Stimulated activated naive CD8-positive, alpha-beta T cell treated with anti-CD3 and anti-CD28 coated beads, Interleukin-15, amount 100 ng/mL, for 72 hours (primary cell): ENCODE measurements around the gene SLC12A7.
"Not testable (repeated sequence)": the region's sequence is repeated elsewhere in the genome, so short reads cannot be mapped to it uniquely, and the experiment has no call there.

Source experiments
- ATAC-seq: fragments of 150-1000 bp; cut with Tn5 transposase; 2 replicates; pipeline ENCODE4 v1.10.0; 2021; ENCODE audit warnings: mild to moderate bottlenecking, moderate library complexity
- DNase-seq, 2 donors: peaks; one replicate each; pipeline ENCODE4 v3.0.0; 2021 to 2022
- H3K27ac Mint-ChIP-seq, 2 donors: one replicate each; pipeline ENCODE4 v1.8.0; 2022; ENCODE audit warnings: mild to moderate bottlenecking in 2 of 2, mixed read lengths in 2 of 2, moderate library complexity in 2 of 2
- H3K27me3 Mint-ChIP-seq: one replicate; pipeline ENCODE4 v1.8.0; 2022; ENCODE audit warnings: mixed read lengths
- H3K4me1 Mint-ChIP-seq: one replicate; pipeline ENCODE4 v1.8.0; 2022; ENCODE audit warnings: mild to moderate bottlenecking, mixed read lengths
- H3K4me3 Mint-ChIP-seq, 2 donors: one replicate each; pipeline ENCODE4 v1.8.0; 2022; ENCODE audit warnings: mild to moderate bottlenecking in 2 of 2, mixed read lengths in 2 of 2, moderate library complexity in 1 of 2
- H3K9me3 Mint-ChIP-seq, 2 donors: one replicate each; pipeline ENCODE4 v1.8.0; 2022; ENCODE audit warnings: mixed read lengths in 2 of 2

SLC12A7 gene

GRCh38 chr5:1088726-1089125 lies 23.1 kb downstream of the SLC12A7 start:
- H3K4me3 Mint-ChIP-seq = no peak overlapping the region
- H3K4me1 Mint-ChIP-seq = no peaks in the 10 kb centered on the region
- no peaks in the 10 kb centered on the region for H3K9me3 Mint-ChIP-seq
- no peak overlapping the region for H3K27ac Mint-ChIP-seq
- H3K27me3 Mint-ChIP-seq = no peaks in the 10 kb centered on the region
- no peak for DNase-seq
- no peak for ATAC-seq

- ATAC-seq (no peak), DNase-seq (no peak)
- Mint-ChIP-seq H3K4me1 (no peaks in the 10 kb centered on the region), H3K27ac (no peak overlapping the region), H3K9me3 (no peaks in the 10 kb centered on the region), H3K27me3 (no peaks in the 10 kb centered on the region), H3K4me3 (no peak overlapping the region)
Observed at GRCh38 chr5:1088031-1088430, 23.8 kb downstream of the SLC12A7 start.

GRCh38 chr5:1087428-1087827 lies 24.4 kb downstream of the SLC12A7 start:
- H3K4me3 Mint-ChIP-seq = no peak overlapping the region
- DNase-seq (no peak), ATAC-seq (no peak)
- no peaks in the 10 kb centered on the region for H3K27me3 Mint-ChIP-seq
- H3K27ac Mint-ChIP-seq = no peak overlapping the region
- no peaks in the 10 kb centered on the region for H3K9me3 Mint-ChIP-seq
- H3K4me1 Mint-ChIP-seq = no peaks in the 10 kb centered on the region

GRCh38 chr5:1086871-1087270 lies 25.0 kb downstream of the SLC12A7 start:
- ATAC-seq (no peak), DNase-seq (no peak)
- Mint-ChIP-seq H3K27ac (no peak overlapping the region), H3K4me3 (no peak overlapping the region), H3K4me1 (no peaks in the 10 kb centered on the region), H3K27me3 (no peaks in the 10 kb centered on the region), H3K9me3 (no peaks in the 10 kb centered on the region)

- Mint-ChIP-seq H3K27ac (peak overlapping the region in 1 of 2 donors; percentile 76), H3K4me3 (no peak overlapping the region), H3K27me3 (no peaks in the 10 kb centered on the region), H3K4me1 (no peaks in the 10 kb centered on the region), H3K9me3 (no peaks in the 10 kb centered on the region)
- DNase-seq = no peak
- ATAC-seq = no peak
Observed at GRCh38 chr5:1086137-1086536, 25.7 kb downstream of the SLC12A7 start.

- no peaks in the 10 kb centered on the region for H3K4me1 Mint-ChIP-seq
- no peak for DNase-seq
Observed at GRCh38 chr5:1085391-1085790, 26.5 kb downstream of the SLC12A7 start.

GRCh38 chr5:1083823-1084605 lies 27.8 kb downstream of the SLC12A7 start:
- H3K27ac Mint-ChIP-seq = no peak overlapping the region
- no peak overlapping the region for H3K4me3 Mint-ChIP-seq
- no peaks in the 10 kb centered on the region for H3K9me3 Mint-ChIP-seq
- no peaks in the 10 kb centered on the region for H3K27me3 Mint-ChIP-seq
- no peaks in the 10 kb centered on the region for H3K4me1 Mint-ChIP-seq
- DNase-seq (no peak), ATAC-seq (no peak)

More at GRCh38 chr5:1085391-1085790, 26.5 kb downstream of the SLC12A7 start:
- no peaks in the 10 kb centered on the region for H3K9me3 Mint-ChIP-seq
- H3K27me3 Mint-ChIP-seq = no peaks in the 10 kb centered on the region
- H3K4me3 Mint-ChIP-seq = no peak overlapping the region
- ATAC-seq = peak; percentile 31
- H3K27ac Mint-ChIP-seq = no peak overlapping the region

GRCh38 chr5:1083026-1083425 lies 28.8 kb downstream of the SLC12A7 start:
- not testable (repeated sequence) for H3K27me3 Mint-ChIP-seq, H3K27ac Mint-ChIP-seq, DNase-seq, ATAC-seq, H3K4me1 Mint-ChIP-seq, H3K4me3 Mint-ChIP-seq, H3K9me3 Mint-ChIP-seq

- Mint-ChIP-seq H3K27me3 (no peaks in the 10 kb centered on the region), H3K4me1 (no peaks in the 10 kb centered on the region), H3K9me3 (no peaks in the 10 kb centered on the region), H3K27ac (no peak overlapping the region), H3K4me3 (no peak overlapping the region)
- ATAC-seq (no peak), DNase-seq (no peak)
Observed at GRCh38 chr5:1081519-1081918, 30.3 kb downstream of the SLC12A7 start.

GRCh38 chr5:1080432-1080831 lies 31.4 kb downstream of the SLC12A7 start:
- DNase-seq (no peak), ATAC-seq (no peak)
- H3K4me1 Mint-ChIP-seq = no peaks in the 10 kb centered on the region
- H3K27ac Mint-ChIP-seq = no peak overlapping the region
- no peaks in the 10 kb centered on the region for H3K27me3 Mint-ChIP-seq
- H3K4me3 Mint-ChIP-seq = no peak overlapping the region
- no peaks in the 10 kb centered on the region for H3K9me3 Mint-ChIP-seq

- Mint-ChIP-seq H3K4me3 (no peak overlapping the region), H3K27me3 (no peaks in the 10 kb centered on the region), H3K4me1 (no peaks in the 10 kb centered on the region), H3K27ac (no peak overlapping the region), H3K9me3 (no peaks in the 10 kb centered on the region)
- DNase-seq = no peak
- no peak for ATAC-seq
Observed at GRCh38 chr5:1079961-1080360, 31.9 kb downstream of the SLC12A7 start.

GRCh38 chr5:1079486-1079885 lies 32.4 kb downstream of the SLC12A7 start:
- Mint-ChIP-seq H3K4me1 (no peaks in the 10 kb centered on the region), H3K27ac (no peak overlapping the region), H3K27me3 (no peaks in the 10 kb centered on the region), H3K4me3 (no peak overlapping the region), H3K9me3 (no peaks in the 10 kb centered on the region)
- no peak for ATAC-seq
- DNase-seq = no peak

GRCh38 chr5:1078851-1079250 lies 33.0 kb downstream of the SLC12A7 start:
- Mint-ChIP-seq H3K4me3 (no peak overlapping the region), H3K9me3 (no peaks in the 10 kb centered on the region), H3K27ac (no peak overlapping the region), H3K4me1 (no peaks in the 10 kb centered on the region), H3K27me3 (no peaks in the 10 kb centered on the region)
- DNase-seq (no peak), ATAC-seq (no peak)

GRCh38 chr5:1078206-1078605 lies 33.7 kb downstream of the SLC12A7 start:
- H3K27me3 Mint-ChIP-seq = no peaks in the 10 kb centered on the region
- DNase-seq (no peak), ATAC-seq (no peak)
- no peaks in the 10 kb centered on the region for H3K9me3 Mint-ChIP-seq
- H3K4me1 Mint-ChIP-seq = no peaks in the 10 kb centered on the region
- H3K27ac Mint-ChIP-seq = no peak overlapping the region
- H3K4me3 Mint-ChIP-seq = no peak overlapping the region

- no peaks in the 10 kb centered on the region for H3K4me1 Mint-ChIP-seq
- no peak for DNase-seq
- no peak for ATAC-seq
Observed at GRCh38 chr5:1077491-1078020, 34.3 kb downstream of the SLC12A7 start.

GRCh38 chr5:1077026-1077425 lies 34.8 kb downstream of the SLC12A7 start:
- no peak overlapping the region for H3K4me3 Mint-ChIP-seq

More at GRCh38 chr5:1077491-1078020, 34.3 kb downstream of the SLC12A7 start:
- peak overlapping the region in 1 of 2 donors; percentile 42 for H3K27ac Mint-ChIP-seq
- H3K4me3 Mint-ChIP-seq = no peak overlapping the region
- no peaks in the 10 kb centered on the region for H3K9me3 Mint-ChIP-seq
- no peaks in the 10 kb centered on the region for H3K27me3 Mint-ChIP-seq

GRCh38 chr5:1076406-1076805 lies 35.5 kb downstream of the SLC12A7 start:
- Mint-ChIP-seq H3K4me3 (no peak overlapping the region), H3K27me3 (no peaks in the 10 kb centered on the region), H3K9me3 (no peaks in the 10 kb centered on the region), H3K4me1 (no peaks in the 10 kb centered on the region), H3K27ac (peak overlapping the region in 1 of 2 donors; percentile 74)
- DNase-seq (no peak), ATAC-seq (no peak)

More at GRCh38 chr5:1077026-1077425, 34.8 kb downstream of the SLC12A7 start:
- no peak for ATAC-seq
- no peaks in the 10 kb centered on the region for H3K4me1 Mint-ChIP-seq
- no peak overlapping the region for H3K27ac Mint-ChIP-seq
- no peak for DNase-seq
- no peaks in the 10 kb centered on the region for H3K27me3 Mint-ChIP-seq
- H3K9me3 Mint-ChIP-seq = no peaks in the 10 kb centered on the region
